Measurements from ENCODE around the gene DPP3. TPM values are rescaled to one million over a fixed set of nuclear protein-coding genes. Genes with fewer than 3 reads are reported as not detected.
"Not testable (repeated sequence)": the region's sequence is repeated elsewhere in the genome, so short reads cannot be mapped to it uniquely, and the experiment has no call there.

DPP3 gene
- total and polyA plus RNA-seq, 2 donors (not counting 1 experiment from before 2014, with no cell fraction given): 33.6 to 39.6 TPM

DNA sequence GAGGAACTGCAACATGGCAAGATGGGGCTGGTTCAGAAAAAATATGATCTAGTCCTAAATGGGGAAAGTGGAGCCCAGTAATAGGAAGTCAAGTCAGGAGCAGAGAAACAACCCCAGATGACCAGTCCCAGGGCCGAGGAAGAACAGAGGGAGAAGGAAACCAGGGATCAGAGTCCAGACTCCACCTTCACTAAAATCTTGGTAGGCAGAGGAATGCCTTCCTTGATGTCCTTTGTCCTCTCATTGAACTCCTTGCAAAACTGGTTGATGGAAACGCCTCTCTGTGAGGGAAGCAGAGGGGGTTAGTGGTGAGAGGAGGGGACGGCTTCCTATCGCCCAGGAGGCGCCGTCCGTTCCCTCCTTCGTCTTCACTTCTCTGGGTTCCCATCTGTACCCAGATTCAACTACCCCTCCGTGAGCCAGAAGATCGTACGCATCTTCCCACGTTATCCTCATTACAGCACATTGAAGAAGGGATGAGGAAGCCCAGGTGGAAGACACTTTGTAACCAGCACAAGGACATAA is 42.2 kb upstream of the DPP3 start:
- peaks cover 16% of the 10 kb centered on the region for H3K36me3 ChIP-seq (ENCODE audit: control insufficient read depth, insufficient read depth, low read length)
- TF ChIP-seq EZH2 (IDR thresholded peaks at IDR 0.05; ENCODE audit: low read length, missing control alignments): no peak
- TF ChIP-seq, protein P1, sequence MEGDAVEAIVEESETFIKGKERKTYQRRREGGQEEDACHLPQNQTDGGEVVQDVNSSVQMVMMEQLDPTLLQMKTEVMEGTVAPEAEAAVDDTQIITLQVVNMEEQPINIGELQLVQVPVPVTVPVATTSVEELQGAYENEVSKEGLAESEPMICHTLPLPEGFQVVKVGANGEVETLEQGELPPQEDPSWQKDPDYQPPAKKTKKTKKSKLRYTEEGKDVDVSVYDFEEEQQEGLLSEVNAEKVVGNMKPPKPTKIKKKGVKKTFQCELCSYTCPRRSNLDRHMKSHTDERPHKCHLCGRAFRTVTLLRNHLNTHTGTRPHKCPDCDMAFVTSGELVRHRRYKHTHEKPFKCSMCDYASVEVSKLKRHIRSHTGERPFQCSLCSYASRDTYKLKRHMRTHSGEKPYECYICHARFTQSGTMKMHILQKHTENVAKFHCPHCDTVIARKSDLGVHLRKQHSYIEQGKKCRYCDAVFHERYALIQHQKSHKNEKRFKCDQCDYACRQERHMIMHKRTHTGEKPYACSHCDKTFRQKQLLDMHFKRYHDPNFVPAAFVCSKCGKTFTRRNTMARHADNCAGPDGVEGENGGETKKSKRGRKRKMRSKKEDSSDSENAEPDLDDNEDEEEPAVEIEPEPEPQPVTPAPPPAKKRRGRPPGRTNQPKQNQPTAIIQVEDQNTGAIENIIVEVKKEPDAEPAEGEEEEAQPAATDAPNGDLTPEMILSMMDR (conservative IDR thresholded peaks at IDR 0.05 in 1 of 2, IDR thresholded peaks at IDR 0.05 in 1 of 2; ENCODE audit: low read depth in 1 of 2, low read length in 2 of 2): no peak
- H3K27ac ChIP-seq (ENCODE audit: insufficient read depth, low read length): peak overlapping the region; percentile 75
- peak overlapping the region; percentile 95 for H2AFZ ChIP-seq (ENCODE audit: low read length)
- peak overlapping the region; percentile 76 to 95 (median 87) for H3K4me3 ChIP-seq (replicated peaks in 1 of 4; ENCODE audit: control extremely low read depth in 1 of 4, insufficient read depth in 1 of 4, low read depth in 3 of 4, low read length in 4 of 4)
- peak overlapping the region; percentile 86 for H3K4me2 ChIP-seq (ENCODE audit: extremely low read depth, insufficient read depth, low read length)
- H3K9me3 ChIP-seq (ENCODE audit: control insufficient read depth, insufficient read depth, low read depth, low read length): no peaks in the 10 kb centered on the region
- H3K79me2 ChIP-seq (ENCODE audit: control insufficient read depth, insufficient read depth, low read length): peaks cover 4% of the 10 kb centered on the region
- H4K20me1 ChIP-seq (ENCODE audit: control insufficient read depth, extremely low read depth, insufficient read depth, low read length): no peaks in the 10 kb centered on the region
- peaks cover 6% of the 10 kb centered on the region for H3K4me1 ChIP-seq (ENCODE audit: control insufficient read depth, extremely low read depth, insufficient read depth, low read length)
- peak overlapping the region; percentile 85 for H3K9ac ChIP-seq (ENCODE audit: insufficient read depth, low read length)
- no peaks in the 10 kb centered on the region for H3K27me3 ChIP-seq (ENCODE audit: control insufficient read depth, insufficient read depth, low read length)
- DNase-seq (ENCODE audit: low read depth in 2 of 2): peak in 1 of 2 donors; percentile 7

DNA sequence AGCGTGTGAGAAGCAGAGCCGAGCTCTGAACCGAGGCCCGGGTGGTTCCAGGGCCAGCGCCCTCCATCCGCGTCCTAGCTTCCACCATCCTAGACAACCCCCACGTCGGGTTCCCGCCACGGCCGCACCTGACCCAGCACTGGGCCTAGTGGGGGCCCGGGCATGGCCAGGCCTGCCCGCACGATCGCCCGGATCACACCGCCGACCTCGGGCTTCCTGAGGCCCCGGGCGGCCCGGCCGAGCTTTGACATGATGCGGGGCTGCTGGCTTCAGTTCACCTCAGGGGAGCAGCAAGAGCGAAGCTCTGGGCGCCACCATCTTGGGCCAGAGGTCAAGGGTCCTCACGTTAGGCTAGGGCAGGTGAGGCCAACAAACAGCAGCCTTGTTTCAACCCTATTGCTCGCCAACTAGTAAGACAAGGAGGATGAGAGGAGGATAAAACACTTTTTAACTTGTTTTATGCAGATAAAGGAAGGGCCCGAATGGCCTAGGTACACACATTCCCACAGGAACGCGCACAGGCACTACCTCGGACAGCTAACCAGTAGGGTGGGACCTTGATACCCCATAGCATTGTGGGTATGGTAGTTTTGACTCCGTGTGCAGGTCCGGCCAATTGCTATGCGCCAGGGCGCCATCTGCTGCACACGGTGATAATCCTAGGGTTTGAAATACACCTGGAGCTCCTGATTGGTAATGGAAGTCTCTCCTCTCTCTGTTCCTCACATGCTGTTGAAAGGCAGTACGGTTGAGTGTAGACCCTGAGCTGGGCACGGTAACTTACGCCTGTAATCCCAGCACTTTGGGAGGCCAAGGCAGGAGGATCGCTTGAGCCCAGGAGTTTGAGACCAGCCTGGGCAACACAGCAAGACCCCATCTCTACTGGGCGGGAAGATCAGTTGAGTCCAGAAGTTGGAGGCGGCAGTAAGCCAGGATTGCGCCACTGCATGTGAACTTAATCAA is 41.4 kb upstream of the DPP3 start, which contains the start of gene MRPL11:
Gene MRPL11, minus strand, starts transcription at position 345 of the 963 bp plus-strand sequence. Its CDS starts 94 bp downstream, at position 251.
- H3K27ac ChIP-seq (ENCODE audit: insufficient read depth, low read length): peak within 1 kb of the TSS; percentile 75
- H3K79me2 ChIP-seq (ENCODE audit: control insufficient read depth, insufficient read depth, low read length): peaks cover 4% of the 10 kb centered on the region
- peaks cover 16% of the 10 kb centered on the region for H3K36me3 ChIP-seq (ENCODE audit: control insufficient read depth, insufficient read depth, low read length)
- H3K9me3 ChIP-seq (ENCODE audit: control insufficient read depth, insufficient read depth, low read depth, low read length): no peaks in the 10 kb centered on the region
- DNase-seq (ENCODE audit: low read depth in 2 of 2): peak; percentile 90 to 94
- H3K4me2 ChIP-seq (ENCODE audit: extremely low read depth, insufficient read depth, low read length): peak within 1 kb of the TSS; percentile 86
- no peaks in the 10 kb centered on the region for H4K20me1 ChIP-seq (ENCODE audit: control insufficient read depth, extremely low read depth, insufficient read depth, low read length)
- TF ChIP-seq, protein P1 (conservative IDR thresholded peaks at IDR 0.05 in 1 of 2, IDR thresholded peaks at IDR 0.05 in 1 of 2; ENCODE audit: low read depth in 1 of 2, low read length in 2 of 2): peak; percentile 63 to 76
- TF ChIP-seq EZH2 (IDR thresholded peaks at IDR 0.05; ENCODE audit: low read length, missing control alignments): no peak
- peak within 1 kb of the TSS; percentile 85 for H3K9ac ChIP-seq (ENCODE audit: insufficient read depth, low read length)
- no peaks in the 10 kb centered on the region for H3K27me3 ChIP-seq (ENCODE audit: control insufficient read depth, insufficient read depth, low read length)
- H2AFZ ChIP-seq (ENCODE audit: low read length): peak within 1 kb of the TSS; percentile 95
- peaks cover 6% of the 10 kb centered on the region for H3K4me1 ChIP-seq (ENCODE audit: control insufficient read depth, extremely low read depth, insufficient read depth, low read length)
- H3K4me3 ChIP-seq (replicated peaks in 1 of 4; ENCODE audit: control extremely low read depth in 1 of 4, insufficient read depth in 1 of 4, low read depth in 3 of 4, low read length in 4 of 4): peak within 1 kb of the TSS; percentile 76 to 95 (median 87)

- not testable (repeated sequence) for H3K27me3 ChIP-seq (ENCODE audit: control insufficient read depth, insufficient read depth, low read length); H3K9me3 ChIP-seq (ENCODE audit: control insufficient read depth, insufficient read depth, low read depth, low read length); H3K4me1 ChIP-seq (ENCODE audit: control insufficient read depth, extremely low read depth, insufficient read depth, low read length); H3K79me2 ChIP-seq (ENCODE audit: control insufficient read depth, insufficient read depth, low read length); H3K4me3 ChIP-seq (replicated peaks in 1 of 4; ENCODE audit: control extremely low read depth in 1 of 4, insufficient read depth in 1 of 4, low read depth in 3 of 4, low read length in 4 of 4); H3K9ac ChIP-seq (ENCODE audit: insufficient read depth, low read length); H3K4me2 ChIP-seq (ENCODE audit: extremely low read depth, insufficient read depth, low read length); H2AFZ ChIP-seq (ENCODE audit: low read length); DNase-seq (ENCODE audit: low read depth in 2 of 2); H3K27ac ChIP-seq (ENCODE audit: insufficient read depth, low read length); H4K20me1 ChIP-seq (ENCODE audit: control insufficient read depth, extremely low read depth, insufficient read depth, low read length)
- peaks cover 14% of the 10 kb centered on the region for H3K36me3 ChIP-seq (ENCODE audit: control insufficient read depth, insufficient read depth, low read length)
Observed at GRCh38 chr11:66440101-66440939, 39.9 kb upstream of the DPP3 start.

- H3K27ac ChIP-seq (ENCODE audit: insufficient read depth, low read length); H3K4me3 ChIP-seq (replicated peaks in 1 of 4; ENCODE audit: control extremely low read depth in 1 of 4, insufficient read depth in 1 of 4, low read depth in 3 of 4, low read length in 4 of 4); H3K9me3 ChIP-seq (ENCODE audit: control insufficient read depth, insufficient read depth, low read depth, low read length); H3K27me3 ChIP-seq (ENCODE audit: control insufficient read depth, insufficient read depth, low read length); H3K4me2 ChIP-seq (ENCODE audit: extremely low read depth, insufficient read depth, low read length); H3K79me2 ChIP-seq (ENCODE audit: control insufficient read depth, insufficient read depth, low read length); H3K9ac ChIP-seq (ENCODE audit: insufficient read depth, low read length); H2AFZ ChIP-seq (ENCODE audit: low read length); H3K4me1 ChIP-seq (ENCODE audit: control insufficient read depth, extremely low read depth, insufficient read depth, low read length); H4K20me1 ChIP-seq (ENCODE audit: control insufficient read depth, extremely low read depth, insufficient read depth, low read length); DNase-seq (ENCODE audit: low read depth in 2 of 2): not testable (repeated sequence)
- H3K36me3 ChIP-seq (ENCODE audit: control insufficient read depth, insufficient read depth, low read length): peaks cover 10% of the 10 kb centered on the region
Observed at GRCh38 chr11:66440940-66441282, 39.3 kb upstream of the DPP3 start.

Measured in fibroblast of lung (primary cell).